GM15510 (cell line): ENCODE measurements around the gene NMUR1.

Source experiments
- POLR2A ChIP-seq: IDR thresholded peaks from 3 replicates; pipeline ENCODE4 v1.6.1; 2011; ENCODE audit warnings: borderline replicate concordance; ENCODE audit not compliant: insufficient read length; ENCODE audit errors: extremely low read depth

The NMUR1 gene

GRCh38 chr2:231557571-231558217, 27.4 kb upstream of the NMUR1 start:
- no peak for TF ChIP-seq POLR2A

DNA sequence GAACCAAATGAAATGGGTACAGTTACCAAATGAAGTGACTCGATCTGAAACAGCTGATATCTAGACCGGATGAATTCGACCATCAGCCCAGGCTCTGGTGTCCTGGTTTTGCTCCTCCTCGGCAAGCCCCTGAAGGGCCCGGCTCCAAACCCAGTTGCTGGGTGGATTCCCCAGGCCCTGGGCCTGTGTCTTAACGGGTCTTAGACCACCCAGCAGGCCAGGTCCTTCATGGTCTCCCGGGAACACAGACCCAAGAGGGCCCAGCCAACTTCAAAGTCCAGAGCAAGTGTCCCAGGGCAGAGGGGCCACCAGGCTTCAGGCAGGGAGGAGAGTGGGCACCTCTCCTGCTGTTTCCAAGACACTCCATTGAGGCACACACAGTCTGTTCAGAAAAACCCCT, 26.7 kb upstream of the NMUR1 start:
- TF ChIP-seq POLR2A, result no peak

DNA sequence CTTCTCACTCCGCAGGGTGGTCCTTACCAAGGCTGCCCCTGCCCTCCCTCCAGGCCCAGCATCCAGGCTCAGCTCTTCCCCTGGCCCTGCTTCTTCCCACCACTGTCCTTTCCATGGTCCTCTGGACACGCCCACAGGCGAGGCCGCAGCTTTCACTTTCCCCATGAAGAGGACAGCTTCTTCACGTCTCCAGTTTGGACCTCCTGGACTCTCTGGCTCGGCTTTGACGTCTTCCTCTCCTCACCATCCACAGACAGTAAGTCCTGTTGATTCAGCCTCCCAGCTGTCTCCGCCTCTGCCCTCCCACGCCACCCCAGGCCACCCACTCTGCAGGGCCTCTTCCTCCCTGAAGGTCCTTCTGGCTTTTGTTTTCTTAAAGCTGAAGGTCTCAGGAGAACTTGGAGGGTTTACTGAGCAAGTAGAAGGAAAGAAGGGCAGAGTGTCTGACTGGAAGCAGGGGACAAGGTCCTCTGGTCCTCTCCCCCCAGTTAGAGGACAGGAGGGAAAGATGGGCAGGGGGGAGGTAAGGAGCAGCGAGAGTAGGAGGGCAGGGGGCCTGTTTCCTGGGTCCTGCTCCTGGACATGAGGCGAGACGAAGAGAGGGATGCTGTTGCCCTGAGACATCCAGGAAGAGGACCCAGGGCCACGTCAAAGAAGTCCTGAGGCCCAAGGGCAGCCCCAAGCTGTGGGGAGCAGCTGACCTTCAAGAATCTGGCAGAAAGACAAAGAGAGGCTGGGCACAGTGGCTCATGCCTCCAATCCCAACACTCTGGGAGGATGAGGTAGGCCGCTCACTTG, 24.7 kb upstream of the NMUR1 start:
- no peak for TF ChIP-seq POLR2A

- TF ChIP-seq POLR2A, result no peak
These were observed 24.1 kb upstream of the NMUR1 start for GRCh38 chr2:231554327-231554726.

DNA sequence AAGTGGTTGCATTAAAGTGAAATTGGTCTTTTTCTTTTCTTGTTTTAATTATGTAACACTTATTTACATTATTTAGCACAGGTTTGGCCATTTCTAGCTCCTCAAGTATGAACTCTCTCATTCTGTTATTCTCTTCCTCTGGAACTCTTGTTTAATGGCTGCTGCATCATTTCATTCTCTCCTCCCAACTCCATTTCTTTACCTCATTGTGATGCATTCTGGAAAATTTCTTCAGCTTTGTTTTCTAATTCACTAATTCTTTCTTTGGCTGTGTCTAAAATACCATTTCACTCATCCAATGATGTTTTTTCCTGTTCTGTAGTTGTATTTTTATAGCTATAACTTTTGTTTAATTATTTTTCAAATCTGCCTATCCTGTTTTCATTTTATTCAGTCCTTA, 22.5 kb upstream of the NMUR1 start:
- TF ChIP-seq POLR2A, result no peak

DNA sequence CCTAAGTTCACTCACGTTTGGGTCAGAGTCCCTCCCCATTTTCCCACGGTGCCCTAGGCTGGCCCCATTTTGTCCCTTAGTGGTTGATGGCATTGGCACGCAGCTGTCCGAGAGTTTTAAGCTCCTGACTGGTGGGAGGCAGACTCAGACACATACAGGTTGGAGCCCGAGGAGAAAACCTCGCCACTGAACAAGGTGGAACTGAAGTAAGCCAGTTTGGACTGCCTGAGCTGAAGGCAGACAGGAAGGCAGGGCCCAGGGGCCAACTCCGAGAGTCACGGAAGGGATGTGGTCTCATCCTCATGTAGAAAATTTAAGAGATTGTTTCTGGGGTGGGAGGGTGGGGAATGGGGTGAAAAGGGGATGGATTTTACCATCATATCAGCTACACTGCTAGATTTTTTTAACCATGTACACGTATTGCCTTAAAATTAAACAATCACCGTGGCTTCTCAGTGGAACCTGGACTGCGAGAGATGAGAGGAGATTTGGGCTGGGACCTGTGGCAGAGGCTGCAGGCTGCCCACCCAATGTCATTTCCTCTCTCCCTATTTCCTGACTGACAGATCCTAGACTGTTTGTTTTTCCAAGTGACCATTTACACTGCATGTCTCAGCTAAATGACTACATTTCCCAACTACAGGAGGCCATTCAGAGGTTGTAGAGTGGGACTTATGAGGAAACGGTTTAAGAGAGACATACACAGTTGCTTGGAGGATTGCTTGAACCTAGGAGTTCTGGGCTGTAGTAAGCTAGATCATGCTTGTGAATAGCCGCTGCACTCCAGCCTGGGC, 19.4 kb upstream of the NMUR1 start:
- TF ChIP-seq POLR2A, result no peak

DNA sequence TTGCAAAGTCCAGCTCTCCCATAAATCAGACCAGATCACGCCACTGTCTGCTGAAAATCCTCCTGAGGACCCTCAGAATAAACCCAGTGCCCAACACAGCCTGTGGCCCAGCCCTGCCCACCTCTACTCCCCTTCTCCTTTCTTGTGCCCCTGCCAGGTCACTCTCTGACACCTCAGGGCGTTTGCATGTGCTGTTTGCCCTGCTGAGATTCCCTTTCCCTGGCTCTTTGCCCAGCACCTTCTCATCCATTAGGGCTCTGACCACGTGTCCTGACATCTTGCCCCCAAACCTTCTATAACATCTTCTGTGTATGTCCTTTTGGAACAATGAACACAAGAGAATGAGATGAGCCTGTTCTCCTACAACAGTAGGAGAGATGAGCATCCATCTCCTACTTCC, 18.5 kb upstream of the NMUR1 start:
- TF ChIP-seq POLR2A, result no peak

DNA sequence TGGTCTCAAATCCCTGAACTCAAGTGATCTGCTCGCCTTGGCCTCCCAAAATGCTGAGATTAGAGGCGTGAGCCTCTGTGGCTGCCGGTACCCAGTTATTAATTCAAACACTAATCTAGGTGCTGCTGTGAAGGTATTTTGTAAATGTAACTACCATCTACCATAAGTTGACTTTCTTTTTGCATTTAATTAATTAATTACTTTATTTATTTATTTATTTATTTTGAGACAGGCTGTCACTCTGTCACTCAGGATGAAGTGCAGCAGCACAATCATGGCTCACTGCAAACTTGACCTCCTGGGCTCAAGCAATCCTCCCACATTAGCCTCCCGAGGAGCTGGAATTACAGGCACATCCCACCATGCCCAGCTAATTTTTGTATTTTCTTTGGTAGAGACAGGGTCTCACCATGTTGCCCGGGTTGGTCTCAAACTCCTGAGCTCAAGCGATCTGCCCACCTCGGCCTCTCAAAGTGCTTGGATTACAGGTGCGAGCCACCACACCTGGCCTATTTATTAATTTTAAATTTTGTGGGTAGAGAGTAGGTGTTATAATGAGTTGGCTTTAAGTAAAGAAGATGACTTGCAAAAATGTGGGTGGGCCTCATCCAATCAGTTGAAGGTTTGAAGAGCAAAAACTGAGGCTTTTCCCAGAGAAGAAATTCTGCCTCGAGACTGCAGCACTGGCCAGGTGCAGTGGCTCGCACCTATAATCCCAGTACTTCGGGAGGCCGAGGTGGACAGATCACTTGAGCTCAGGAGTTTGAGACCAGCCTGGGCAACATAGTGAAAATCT, 17.3 kb upstream of the NMUR1 start:
- TF ChIP-seq POLR2A, result no peak

DNA sequence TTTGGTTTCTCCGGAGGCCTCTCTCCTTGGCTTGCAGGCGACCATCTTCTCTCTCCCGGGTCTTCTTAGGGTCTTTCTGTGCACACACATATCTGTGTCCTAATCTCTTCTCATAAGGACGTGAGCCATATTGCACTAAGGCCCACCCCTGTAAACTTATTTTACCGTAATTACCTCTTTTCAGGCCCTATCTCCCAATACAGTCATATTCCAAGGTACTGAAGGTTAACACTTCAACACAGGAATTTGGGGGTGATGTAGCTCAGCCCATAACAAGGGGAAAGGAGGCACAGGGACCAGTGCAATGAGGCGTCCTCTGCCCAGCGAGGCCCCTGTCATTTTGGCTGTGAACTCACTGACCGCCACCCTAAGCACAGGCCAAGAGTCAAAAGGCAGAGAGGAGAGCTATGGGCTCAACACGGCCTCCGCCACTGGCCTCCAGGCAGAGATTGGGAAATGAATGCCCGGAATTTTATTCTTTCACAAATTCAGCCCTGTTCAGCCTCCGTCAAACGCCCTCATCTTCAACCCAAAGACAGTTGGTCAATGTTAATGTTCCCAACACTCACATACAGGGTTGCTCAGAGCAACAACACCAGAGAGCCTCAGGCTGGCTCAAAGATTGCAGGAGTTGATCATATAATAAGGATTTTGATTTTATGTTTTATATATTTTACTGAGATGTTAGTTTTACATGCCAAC, 15.9 kb upstream of the NMUR1 start:
- no peak for TF ChIP-seq POLR2A

GRCh38 chr2:231545105-231545902, 15.1 kb upstream of the NMUR1 start:
- TF ChIP-seq POLR2A, result peak; percentile 58

DNA sequence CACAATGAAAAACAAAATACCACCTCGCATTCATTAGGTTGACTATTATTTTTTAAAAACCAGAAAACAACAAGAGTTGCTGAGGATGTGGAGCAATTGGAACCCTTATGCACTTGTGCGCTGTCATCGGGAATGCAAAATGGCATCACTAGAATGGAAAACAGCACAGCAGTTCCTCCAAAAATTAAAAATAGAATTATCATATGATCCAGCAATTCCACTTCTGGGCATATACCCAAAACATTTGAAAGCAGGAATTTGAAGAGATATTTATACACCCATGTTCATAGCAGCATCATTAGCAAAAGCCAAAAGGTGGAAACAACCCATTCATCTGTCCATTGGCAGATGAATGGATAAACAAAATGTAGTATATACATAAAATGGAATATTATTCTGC, 11.9 kb upstream of the NMUR1 start:
- no peak for TF ChIP-seq POLR2A

DNA sequence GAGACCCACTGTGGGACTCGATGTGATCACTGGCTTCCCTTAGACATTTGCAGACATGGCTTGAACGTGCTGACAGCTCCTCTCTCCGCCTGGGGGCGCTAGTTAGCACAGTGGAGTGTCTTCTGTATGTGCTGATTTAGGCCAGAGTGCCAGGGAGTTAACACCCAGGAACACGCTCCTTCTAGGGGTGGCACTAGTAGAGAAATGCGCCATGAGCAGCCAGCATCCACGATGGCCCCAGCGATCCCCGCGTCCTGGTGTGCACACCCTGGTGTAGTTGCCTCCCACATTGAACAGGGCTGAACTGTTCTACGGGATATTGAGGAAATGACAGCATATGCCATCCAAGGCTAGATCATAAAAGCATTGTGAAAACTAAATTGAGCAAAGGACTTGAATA, 11.4 kb upstream of the NMUR1 start:
- TF ChIP-seq POLR2A, result no peak

GRCh38 chr2:231539991-231540390, 9.7 kb upstream of the NMUR1 start:
- TF ChIP-seq POLR2A, result no peak
